ENCODE measurements around the gene OR2M2.

The OR2M2 gene

GRCh38 chr1:248174521-248174920 is at the start of gene OR2M2:
Gene OR2M2, plus strand, starts transcription at chr1:248174821. Its CDS starts 5,165 bp downstream, at chr1:248179986.
- no peak for DNase-seq (ENCODE audit: low spot score)

GRCh38 chr1:248127653-248128052 is 47.0 kb upstream of the OR2M2 start:
- no peak for DNase-seq (ENCODE audit: low spot score)

- no peak for DNase-seq (ENCODE audit: low spot score)
Measured at GRCh38 chr1:248136811-248137210, 37.8 kb upstream of the OR2M2 start.

- DNase-seq (ENCODE audit: low spot score): no peak
Measured at GRCh38 chr1:248140846-248141245, 33.8 kb upstream of the OR2M2 start.

GRCh38 chr1:248143311-248143710 is 31.3 kb upstream of the OR2M2 start:
- DNase-seq (ENCODE audit: low spot score): no peak

- no peak for DNase-seq (ENCODE audit: low spot score)
Measured at GRCh38 chr1:248144513-248145198, 30.0 kb upstream of the OR2M2 start, which contains the start of gene OR2M5. Gene OR2M5, plus strand, starts transcription at chr1:248145148. Its CDS starts 0 bp downstream, at chr1:248145148.

- no peak for DNase-seq (ENCODE audit: low spot score)
Measured at GRCh38 chr1:248152056-248152827, 22.4 kb upstream of the OR2M2 start.

- DNase-seq (ENCODE audit: low spot score): no peak
Measured at GRCh38 chr1:248155927-248156326, 18.7 kb upstream of the OR2M2 start.

GRCh38 chr1:248158758-248159157 is 15.9 kb upstream of the OR2M2 start:
- DNase-seq (ENCODE audit: low spot score): no peak

- no peak for DNase-seq (ENCODE audit: low spot score)
Measured at GRCh38 chr1:248164031-248164430, 10.6 kb upstream of the OR2M2 start.

GRCh38 chr1:248165186-248165585 is 9.4 kb upstream of the OR2M2 start:
- DNase-seq (ENCODE audit: low spot score): no peak

GRCh38 chr1:248183996-248184395 is 9.4 kb downstream of the OR2M2 start:
- no peak for DNase-seq (ENCODE audit: low spot score)

- no peak for DNase-seq (ENCODE audit: low spot score)
Measured at GRCh38 chr1:248187363-248187762, 12.7 kb downstream of the OR2M2 start.

GRCh38 chr1:248189026-248189425 is 14.4 kb downstream of the OR2M2 start:
- DNase-seq (ENCODE audit: low spot score): no peak

GRCh38 chr1:248194117-248194516 is 19.5 kb downstream of the OR2M2 start:
- no peak for DNase-seq (ENCODE audit: low spot score)

GRCh38 chr1:248196965-248197364 is 22.3 kb downstream of the OR2M2 start, which contains the start of gene OR2M3:
Gene OR2M3, plus strand, starts transcription at chr1:248197265. Its CDS starts 5,803 bp downstream, at chr1:248203068.
- DNase-seq (ENCODE audit: low spot score): no peak

- DNase-seq (ENCODE audit: low spot score): no peak
Measured at GRCh38 chr1:248215880-248216279, 41.3 kb downstream of the OR2M2 start.

- DNase-seq (ENCODE audit: low spot score): no peak
Measured at GRCh38 chr1:248225537-248225936, 50.9 kb downstream of the OR2M2 start.

GRCh38 chr1:248229360-248229908 is 54.8 kb downstream of the OR2M2 start:
- DNase-seq (ENCODE audit: low spot score): no peak
